Pancreas (tissue), 10 donors: ENCODE data around the gene LCORL. TPM values are rescaled to one million over a fixed set of nuclear protein-coding genes. Genes with fewer than 3 reads are reported as not detected.
"Not testable (repeated sequence)": the region's sequence is repeated elsewhere in the genome, so short reads cannot be mapped to it uniquely, and the experiment has no call there.

Source experiments
- ATAC-seq, 4 donors: fragments of 200-7000 bp; cut with Tn5 transposase; one replicate each; pipeline versions ENCODE4 v1.8.0 to v1.9.1; 2020; ENCODE audit warnings: mild to moderate bottlenecking in 4 of 4, moderate library complexity in 4 of 4
- DNase-seq, 6 donors: peaks; one replicate each; pipeline ENCODE4 v3.0.0-alpha.2; 2020
- FAIRE-seq: peaks from 2 replicates; lab custom pipeline; 2012; peaks lifted over from hg19 to GRCh38; lab: Jason Lieb, UNC
- H3K27ac ChIP-seq, 4 donors: fragments of 200-600 bp; sonication (generic); 1 replicate in 3 of 4; 2 replicates in 1 of 4; pipeline versions ENCODE4 v1.5.0 to v1.8.0; 2020
- H3K27me3 ChIP-seq, 4 donors: fragments of 200-600 bp; one replicate each; pipeline ENCODE4 v1.8.0; 2021
- H3K36me3 ChIP-seq, 3 donors: fragments of 200-600 bp; sonication (generic) in 1 of 3; one replicate each; pipeline versions ENCODE4 v1.5.0 to v1.8.0; 2020 to 2021
- H3K4me1 ChIP-seq, 3 donors: fragments of 200-600 bp; one replicate each; pipeline ENCODE4 v1.8.0; 2021
- H3K4me3 ChIP-seq, 4 donors: fragments of 200-600 bp; sonication (generic) in 2 of 4; one replicate each; pipeline versions ENCODE4 v1.5.0 to v1.8.0; 2020 to 2021
- H3K9me3 ChIP-seq, 4 donors: fragments of 200-600 bp; one replicate each; pipeline ENCODE4 v1.8.0; 2021
- CTCF ChIP-seq, 4 donors: fragments of 200-600 bp; sonication (generic) in 3 of 4; IDR thresholded peaks; one replicate each; pipeline versions ENCODE4 v1.5.0 to v1.8.0; 2021; ENCODE audit warnings: antibody characterized with exemption in 4 of 4
- WGBS, 2 donors: extraction: QIAGEN DNeasy Blood & Tissue Kit; methylation state at CpG; one replicate each; pipeline ENCODE4 v1.1.7; 2013; 5-methylcytosine and 5-hydroxymethylcytosine counted together
- intact Hi-C, 3 donors: fragments of 100-400 bp; cut with DNase I; formaldehyde crosslinking; loops; one replicate each; pipeline versions ENCODE4 v1.11.1 to v1.14.2; 2022
- polyA plus RNA-seq, 2 donors: library from polyadenylated mRNA; stranded (reverse); fragments of 200-250 nt; gene quantifications; one replicate each; pipeline ENCODE4 v1.2.3, GENCODE V29; 2013
- total RNA-seq, 6 donors: library from RNA; stranded (reverse); fragmentation: NEBNext Ultra II Directional in 4 of 6; extraction: Animal tissue kit (Norgen Biotek cat#: 25700) in 4 of 6; gene quantifications; one replicate each; pipeline versions ENCODE4 v1.2.1 to v1.2.4, GENCODE V29; 2021 to 2023
- donor health status: healthy with polysubstance abuse.
- donor health status: DM: no; HTN: no; CAD: no; lungs with moderate emphysema.
- donor health status: DM: no; HTN: no; CAD: no.
- donor health status: control.
- donor health status: control.
- donor health status: Bipolar disorder and iron deficiency.
- donor health status: DM: yes; HTN: yes; CAD: no.
- donor health status: DM: no; HTN: no; CAD: no.
- donor health status: DM: no; HTN: no; CAD: no.
- donor health status: DM: yes; HTN: yes; CAD: no.

The LCORL gene
- total and polyA plus RNA-seq, 8 donors: 1.7 to 11.8 (median 5.3) TPM

GRCh38 chr4:18049446-18049845 is 27.9 kb upstream of the LCORL start:
- intact Hi-C loops: no loop called here
- no peak for TF ChIP-seq CTCF (IDR thresholded peaks at IDR 0.05)
- WGBS, 2 donors: 59 to 82% methylated on average over 3 of the region's 3 CpGs
- Histone ChIP-seq H3K4me3 (no peak overlapping the region), H3K27ac (no peak overlapping the region), H3K27me3 (no peaks in the 10 kb centered on the region), H3K4me1 (no peaks in the 10 kb centered on the region), H3K36me3 (no peaks in the 10 kb centered on the region), H3K9me3 (no peaks in the 10 kb centered on the region)
- FAIRE-seq: no peak
- no peak for ATAC-seq
- DNase-seq: no peak

GRCh38 chr4:18042754-18043153 is 21.2 kb upstream of the LCORL start:
- TF ChIP-seq CTCF (IDR thresholded peaks at IDR 0.05): no peak
- Histone ChIP-seq H3K27me3 (no peaks in the 10 kb centered on the region), H3K4me1 (no peaks in the 10 kb centered on the region), H3K27ac (no peak overlapping the region), H3K4me3 (no peak overlapping the region), H3K9me3 (no peaks in the 10 kb centered on the region), H3K36me3 (no peaks in the 10 kb centered on the region)
- ATAC-seq: no peak
- no peak for DNase-seq
- 39 to 46% methylated on average over 2 of the region's 2 CpGs for WGBS, 2 donors
- FAIRE-seq: no peak
- intact Hi-C loops: no loop called here

- FAIRE-seq (no peak), ATAC-seq (no peak), DNase-seq (no peak)
- WGBS, 2 donors: 93 to 100% methylated on average over 1 of the region's 1 CpG
- Histone ChIP-seq H3K27me3 (no peaks in the 10 kb centered on the region), H3K4me3 (no peak overlapping the region), H3K27ac (no peak overlapping the region), H3K36me3 (no peaks in the 10 kb centered on the region), H3K4me1 (no peaks in the 10 kb centered on the region), H3K9me3 (no peaks in the 10 kb centered on the region)
- no peak for TF ChIP-seq CTCF (IDR thresholded peaks at IDR 0.05)
- intact Hi-C loops: no loop called here
These were observed 20.5 kb upstream of the LCORL start for GRCh38 chr4:18042012-18042411.

GRCh38 chr4:18041114-18041513 is 19.6 kb upstream of the LCORL start:
- no peak for TF ChIP-seq CTCF (IDR thresholded peaks at IDR 0.05)
- Histone ChIP-seq H3K4me3 (no peak overlapping the region), H3K4me1 (no peaks in the 10 kb centered on the region), H3K36me3 (no peaks in the 10 kb centered on the region), H3K27ac (no peak overlapping the region), H3K9me3 (no peaks in the 10 kb centered on the region), H3K27me3 (no peaks in the 10 kb centered on the region)
- WGBS, 2 donors: 93 to 94% methylated on average over 2 of the region's 2 CpGs
- ATAC-seq: no peak
- no peak for FAIRE-seq
- intact Hi-C loops: no loop called here
- no peak for DNase-seq

- H3K9me3 ChIP-seq: no peaks in the 10 kb centered on the region
- no peak overlapping the region for H3K27ac ChIP-seq
- intact Hi-C loops: no loop called here
- H3K27me3 ChIP-seq: no peaks in the 10 kb centered on the region
- no peaks in the 10 kb centered on the region for H3K4me1 ChIP-seq
- ATAC-seq: no peak
- 61 to 79% methylated on average over 2 of the region's 2 CpGs for WGBS, 2 donors
- H3K4me3 ChIP-seq: no peak overlapping the region
- TF ChIP-seq CTCF (IDR thresholded peaks at IDR 0.05): no peak
- no peak for DNase-seq
- no peak for FAIRE-seq
- H3K36me3 ChIP-seq: no peaks in the 10 kb centered on the region
These were observed 17.6 kb upstream of the LCORL start for GRCh38 chr4:18039113-18039512.

GRCh38 chr4:18036369-18036768 is 14.8 kb upstream of the LCORL start:
- FAIRE-seq, H3K9me3 ChIP-seq, H3K36me3 ChIP-seq, intact Hi-C loops, H3K27ac ChIP-seq, H3K27me3 ChIP-seq, ATAC-seq, H3K4me3 ChIP-seq, DNase-seq, H3K4me1 ChIP-seq: not testable (repeated sequence)
- 75 to 81% methylated on average over 10 of the region's 10 CpGs for WGBS, 2 donors
